GM19193 (cell line): Measurements from ENCODE around the gene TSSC4.
A peak's percentile ranks its signal among the peaks of the same experiment; 100 is the strongest.

ENCODE experiments used
- POLR2A ChIP-seq: IDR thresholded peaks from 4 replicates; pipeline ENCODE4 v1.6.1; 2011; ENCODE audit not compliant: insufficient read depth, insufficient read length; ENCODE audit errors: extremely low read depth

TSSC4 gene

DNA sequence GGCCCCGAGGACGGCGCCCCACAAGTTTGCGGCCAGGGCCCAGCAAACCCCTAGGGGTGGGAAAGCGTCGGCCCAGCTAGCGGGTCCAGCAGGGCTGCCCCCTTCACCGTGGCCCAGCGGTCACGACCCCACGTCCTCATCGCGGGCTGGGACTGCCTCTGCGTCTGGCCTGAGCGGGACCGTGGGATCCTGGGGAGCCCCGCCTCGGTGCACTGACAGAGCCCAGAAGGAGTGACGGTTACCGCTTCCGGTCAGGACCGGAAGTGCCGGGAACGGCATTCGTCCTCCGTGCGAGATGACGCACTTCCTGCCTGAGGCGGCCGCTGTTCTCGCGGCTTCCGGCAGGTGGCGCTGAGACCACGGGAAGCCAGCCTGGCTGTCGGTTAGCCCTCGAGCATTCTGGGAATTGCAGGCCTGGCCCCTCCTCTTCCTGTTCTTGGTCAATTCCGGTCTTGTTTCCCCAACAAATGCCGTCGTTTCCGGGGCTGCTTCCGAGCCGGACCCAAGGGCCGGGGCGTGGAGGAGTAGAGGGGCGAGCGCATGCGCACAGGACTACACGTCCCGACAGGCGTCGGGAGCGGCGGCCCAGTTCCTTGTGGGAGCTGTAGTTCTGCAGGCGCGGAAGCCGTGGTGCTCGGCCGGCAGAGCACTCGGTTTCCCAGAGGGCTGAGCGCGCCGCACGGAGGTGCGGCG lies at the start of gene TSSC4:
TSSC4 (plus strand) TSS at position 682 of the 693 bp plus-strand sequence. CDS start 1,884 bp downstream, outside the sequence.
- TF ChIP-seq POLR2A, result peak; percentile 85

DNA sequence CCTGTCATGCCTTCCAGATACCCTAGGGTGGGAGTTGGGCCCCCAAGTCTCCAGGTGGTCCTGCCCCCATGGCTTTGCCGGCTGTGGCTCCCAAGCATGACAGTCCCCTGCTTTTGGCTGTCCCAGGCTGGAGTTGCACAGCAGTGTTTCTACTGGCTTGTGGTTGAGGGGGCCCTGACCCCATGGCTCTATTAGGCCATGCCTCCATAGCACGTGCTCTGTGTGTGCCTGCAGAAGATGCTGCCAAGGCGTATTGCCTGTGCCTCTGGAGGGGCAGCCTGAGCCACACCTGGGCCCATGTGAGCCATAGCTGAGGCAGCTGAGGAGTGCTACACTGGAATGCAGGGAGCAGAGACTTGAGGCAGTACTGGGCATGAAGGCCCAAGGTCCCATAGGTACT lies 48.8 kb upstream of the TSSC4 start:
- TF ChIP-seq POLR2A, result no peak

DNA sequence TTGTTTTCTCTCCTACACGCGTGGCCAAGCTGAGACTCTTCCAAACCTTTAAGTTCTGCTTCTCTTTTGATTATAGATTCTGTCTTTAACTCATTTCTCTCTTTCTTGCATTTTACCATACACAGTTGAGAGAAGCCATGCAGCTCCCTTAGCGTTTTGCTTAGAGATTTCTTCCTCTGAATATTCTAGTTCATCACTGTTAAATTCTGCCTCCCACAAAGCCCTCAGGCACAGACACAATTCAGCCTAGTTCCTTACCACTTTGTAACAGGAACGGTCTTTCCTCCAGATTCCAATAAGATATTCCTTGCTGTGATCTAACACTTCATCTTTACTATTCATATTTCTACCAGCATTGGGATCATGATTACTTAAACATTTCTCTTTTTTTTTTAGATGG lies 48.1 kb upstream of the TSSC4 start:
- no peak for TF ChIP-seq POLR2A

DNA sequence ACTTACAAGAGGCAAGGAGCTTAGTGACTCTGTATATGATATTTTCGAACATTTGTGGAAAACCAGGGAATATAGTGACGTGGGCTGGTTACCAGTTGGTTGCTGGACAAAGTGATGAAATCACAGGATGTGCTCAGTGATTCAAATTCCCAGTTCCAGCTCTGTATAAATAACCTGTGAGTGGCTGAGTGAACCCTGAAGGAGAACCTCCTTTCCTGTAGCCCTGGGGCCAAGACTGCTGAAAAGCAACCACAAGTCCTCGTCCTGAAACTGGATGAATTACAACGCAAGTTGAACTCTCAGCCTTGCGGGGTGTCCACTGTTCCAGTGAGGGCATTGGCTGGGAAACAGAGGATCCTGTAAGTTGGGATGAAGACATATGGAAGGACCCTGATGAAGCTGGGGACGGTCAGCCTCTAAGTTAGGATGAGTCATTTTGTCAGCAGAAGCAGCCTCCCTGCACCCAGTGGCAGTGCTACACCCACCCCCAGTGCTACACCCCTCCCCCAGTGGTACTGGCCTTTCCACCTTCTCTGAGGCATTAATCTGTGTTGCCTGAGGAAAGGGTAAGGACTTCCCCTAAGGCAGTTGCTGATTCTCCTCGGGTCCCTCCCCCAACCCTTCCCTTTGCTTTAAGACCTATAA lies 45.4 kb upstream of the TSSC4 start:
- no peak for TF ChIP-seq POLR2A

DNA sequence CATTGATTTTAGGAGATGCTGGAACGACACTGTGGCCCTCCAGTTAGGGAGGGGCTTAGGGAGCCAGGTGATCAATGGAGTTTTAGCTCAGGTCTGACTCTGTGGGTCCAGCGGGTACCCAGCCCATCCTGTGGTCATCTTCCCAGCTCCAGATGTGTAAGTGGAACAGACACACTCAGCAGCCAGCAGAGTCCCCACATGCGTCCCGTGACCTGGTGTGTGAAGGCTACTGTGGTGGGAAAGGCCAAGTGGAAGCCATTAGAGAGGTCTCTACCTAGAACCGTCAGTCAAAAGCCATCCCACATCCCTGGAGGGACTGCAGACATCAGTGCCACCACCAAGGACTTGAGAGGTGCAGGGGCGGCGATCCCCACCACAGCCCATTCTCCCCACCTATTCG lies 43.3 kb upstream of the TSSC4 start:
- no peak for TF ChIP-seq POLR2A

DNA sequence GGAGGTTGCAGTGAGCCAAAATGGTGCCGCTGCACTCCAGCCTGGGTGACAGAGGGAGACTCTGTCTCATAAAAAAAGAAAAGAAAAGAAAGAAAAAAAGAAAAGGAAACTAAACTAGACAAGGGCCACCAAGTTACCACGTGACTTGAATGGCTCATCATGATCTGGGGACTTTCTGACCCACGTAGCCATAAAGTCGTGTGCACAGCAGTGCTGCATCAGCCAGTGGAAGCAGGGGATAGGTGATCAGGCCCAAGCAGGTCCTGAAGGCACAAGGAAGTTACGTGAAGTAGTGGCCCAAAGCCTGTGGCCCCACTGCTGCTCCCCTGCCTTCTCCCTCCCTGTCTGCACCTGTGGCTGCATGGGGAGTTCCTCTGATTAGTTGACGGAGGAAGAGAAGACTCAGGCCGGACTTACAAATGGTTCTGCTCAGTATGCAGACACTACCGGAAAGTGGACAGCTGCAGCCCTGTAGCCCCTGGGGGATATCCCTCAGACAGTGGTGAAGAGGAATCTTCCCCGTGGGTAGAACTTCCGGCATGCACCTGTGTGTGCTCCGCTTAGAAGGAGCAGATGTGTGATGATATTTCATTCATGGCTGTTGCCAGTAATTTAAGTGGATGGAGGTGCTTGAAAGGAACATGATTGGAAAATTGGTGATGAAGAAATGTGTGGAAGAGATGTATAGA lies 41.7 kb upstream of the TSSC4 start:
- no peak for TF ChIP-seq POLR2A

DNA sequence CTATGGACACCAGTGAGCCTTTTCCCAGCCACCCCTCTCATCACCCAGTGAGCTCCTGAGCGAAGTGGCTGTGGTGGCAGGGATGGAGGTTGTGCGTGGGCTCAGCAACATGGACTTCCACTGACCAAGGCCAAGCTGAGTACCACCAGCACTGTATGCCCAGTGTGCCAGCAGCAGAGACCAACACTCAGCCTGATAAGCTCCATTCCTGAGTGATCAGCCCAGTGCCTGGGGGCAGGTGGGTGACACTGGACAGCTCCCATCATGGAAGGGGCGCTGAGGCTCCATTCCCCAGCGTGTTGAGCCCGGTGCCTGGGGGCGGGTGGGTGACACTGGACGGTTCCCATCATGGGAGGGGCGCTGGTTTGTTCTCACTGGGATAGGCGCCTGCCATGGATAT lies 41.0 kb upstream of the TSSC4 start:
- TF ChIP-seq POLR2A, result no peak

DNA sequence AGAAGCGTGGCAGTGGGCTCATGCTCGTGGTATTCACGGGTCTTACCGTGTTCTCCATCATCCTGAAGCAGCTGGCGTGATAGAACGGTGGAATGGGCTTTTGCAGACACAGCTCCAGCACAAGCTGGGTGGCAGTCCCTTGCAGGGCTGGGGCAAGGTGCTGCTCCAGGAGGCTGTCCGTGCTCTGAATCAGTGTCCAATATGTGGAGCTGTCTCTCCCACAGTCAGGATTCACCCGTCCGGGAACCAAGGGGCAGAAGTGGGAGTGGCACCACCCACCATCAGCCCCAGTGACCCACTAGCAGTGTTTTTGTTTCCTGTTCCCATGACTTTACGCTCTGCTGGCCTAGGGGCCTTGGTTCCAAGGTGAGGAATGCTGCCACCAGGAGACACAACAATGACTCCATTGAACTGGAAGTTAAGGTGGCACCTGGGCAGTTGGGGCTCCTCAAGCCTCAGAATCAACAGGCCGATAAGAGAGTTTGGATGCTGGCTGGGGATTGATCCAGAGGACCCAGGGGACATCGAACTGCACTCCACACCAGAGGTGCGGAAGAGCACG lies 40.4 kb upstream of the TSSC4 start:
- no peak for TF ChIP-seq POLR2A

DNA sequence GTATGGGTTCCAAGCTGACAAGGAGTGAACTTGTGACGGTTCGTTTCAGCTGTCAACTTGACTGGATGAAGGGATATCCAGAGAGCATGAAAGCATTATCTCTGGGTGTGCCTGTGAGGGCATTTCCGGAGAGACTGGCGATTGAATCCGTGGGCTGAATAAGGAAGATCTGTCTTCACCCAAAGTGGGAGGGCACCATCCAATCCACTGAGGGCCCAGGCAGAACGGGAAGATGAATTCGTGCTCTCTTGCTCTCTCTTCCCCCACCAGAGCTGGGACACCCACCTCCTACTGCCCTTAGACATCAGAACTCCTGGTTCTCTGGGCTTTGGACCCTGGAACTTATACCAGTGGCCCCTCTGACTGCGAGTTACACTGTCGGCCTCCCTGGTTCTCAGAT lies 39.0 kb upstream of the TSSC4 start:
- TF ChIP-seq POLR2A, result no peak

DNA sequence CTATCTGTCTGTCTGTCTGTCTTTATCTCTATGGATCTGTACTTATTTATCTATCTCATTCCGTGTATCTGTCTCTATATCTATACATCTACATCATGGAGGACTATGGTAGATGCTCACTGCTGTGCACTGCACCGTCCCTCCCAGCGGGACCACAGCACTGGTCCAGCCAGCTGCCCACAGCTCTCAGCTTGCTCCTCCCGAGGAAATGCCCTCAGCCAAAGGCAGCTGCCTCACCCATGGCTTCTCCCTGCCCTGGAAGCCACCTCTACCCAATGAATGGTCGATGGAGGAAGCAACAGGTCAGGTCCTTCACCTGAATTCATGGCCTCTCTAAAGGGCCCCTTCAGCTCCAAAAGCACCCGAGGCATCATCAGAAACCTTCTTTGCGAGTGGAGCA lies 38.1 kb upstream of the TSSC4 start:
- no peak for TF ChIP-seq POLR2A

DNA sequence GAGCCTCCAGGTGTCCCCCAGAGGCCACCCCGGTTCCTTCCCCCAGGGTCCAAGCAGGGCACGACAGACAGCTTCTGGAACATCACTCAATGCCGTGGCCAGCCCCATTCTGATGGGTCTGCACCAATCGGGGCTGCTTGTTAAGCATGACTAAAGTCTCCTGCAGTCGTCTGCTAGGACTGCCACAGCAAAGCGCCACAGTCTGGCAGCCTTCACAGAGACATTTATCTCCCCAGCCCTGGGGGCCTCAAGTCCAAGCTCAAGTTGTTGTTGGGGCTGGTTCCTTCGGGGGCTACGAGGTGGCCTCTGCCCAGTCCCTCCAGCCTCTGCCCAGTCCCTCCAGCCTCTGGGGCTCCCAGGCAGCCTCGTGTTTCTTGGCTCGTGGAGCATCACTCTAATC lies 37.4 kb upstream of the TSSC4 start:
- TF ChIP-seq POLR2A, result no peak

DNA sequence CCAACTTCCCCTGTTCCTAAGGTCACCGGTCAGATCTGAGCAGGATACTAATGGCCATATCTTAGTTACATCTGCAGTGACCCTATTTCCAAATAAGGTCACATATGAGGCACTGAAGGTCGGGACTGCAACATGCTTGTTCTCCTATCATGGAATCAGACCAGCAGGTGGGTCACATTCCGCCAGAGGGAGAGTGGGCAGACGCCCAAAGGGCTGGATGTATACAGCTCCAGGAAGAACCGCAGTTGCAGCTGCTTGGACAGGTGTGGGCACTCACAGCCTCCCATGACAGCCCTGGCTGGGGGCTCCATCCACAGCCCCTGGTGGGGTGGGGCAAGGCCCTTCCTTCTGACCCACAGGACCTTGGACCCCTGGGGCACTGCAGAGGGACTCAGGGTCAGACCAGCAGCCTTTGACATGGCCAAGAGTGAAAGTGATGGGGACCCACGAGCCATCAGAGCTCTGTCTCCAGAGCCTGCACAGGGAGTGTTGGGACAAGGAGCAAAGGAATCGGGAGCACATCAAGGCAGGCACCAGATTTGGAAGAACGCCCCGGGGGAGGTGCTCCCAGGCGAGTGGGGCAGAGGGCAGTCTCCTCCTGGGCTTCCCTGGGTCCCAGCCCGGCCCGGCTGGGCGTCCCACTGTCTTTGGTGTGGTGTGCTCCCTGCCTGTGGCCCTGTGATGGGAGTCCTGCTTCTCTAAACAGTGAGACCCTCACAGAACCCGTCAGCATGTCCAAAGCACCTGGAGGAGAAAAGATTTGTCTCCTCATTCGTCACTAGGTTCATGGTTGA lies 36.8 kb upstream of the TSSC4 start:
- TF ChIP-seq POLR2A, result no peak

DNA sequence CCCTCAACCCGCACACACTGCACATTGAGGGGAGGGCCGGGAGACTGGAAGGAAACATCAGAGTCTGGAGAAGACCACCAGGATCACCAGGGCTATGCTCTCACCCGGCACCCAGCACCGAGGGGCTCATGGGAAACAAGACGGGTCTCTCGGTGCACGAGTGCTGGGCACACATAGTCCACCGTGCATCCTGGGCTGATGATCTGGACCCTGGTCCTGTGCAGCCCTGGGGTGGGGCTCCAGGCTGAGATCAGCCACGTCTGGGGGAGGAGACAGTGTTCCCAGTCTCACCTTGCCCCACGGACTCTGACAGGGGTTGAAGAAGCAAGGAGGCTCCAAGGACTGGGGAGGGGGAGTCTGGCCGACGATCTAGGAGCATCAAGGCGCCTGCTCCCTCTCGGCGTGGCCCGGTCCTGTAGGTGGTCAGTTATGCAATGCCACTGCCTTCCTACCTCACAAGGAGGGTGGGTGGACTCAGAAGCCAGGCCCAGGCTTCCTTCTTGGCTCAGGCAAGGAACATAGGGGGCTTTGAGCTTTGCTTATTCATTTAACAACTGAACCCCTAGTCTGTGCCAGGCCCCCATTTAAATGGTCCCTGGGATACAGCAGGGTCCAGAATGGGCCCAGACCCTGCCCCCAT lies 34.9 kb upstream of the TSSC4 start:
- TF ChIP-seq POLR2A, result no peak

DNA sequence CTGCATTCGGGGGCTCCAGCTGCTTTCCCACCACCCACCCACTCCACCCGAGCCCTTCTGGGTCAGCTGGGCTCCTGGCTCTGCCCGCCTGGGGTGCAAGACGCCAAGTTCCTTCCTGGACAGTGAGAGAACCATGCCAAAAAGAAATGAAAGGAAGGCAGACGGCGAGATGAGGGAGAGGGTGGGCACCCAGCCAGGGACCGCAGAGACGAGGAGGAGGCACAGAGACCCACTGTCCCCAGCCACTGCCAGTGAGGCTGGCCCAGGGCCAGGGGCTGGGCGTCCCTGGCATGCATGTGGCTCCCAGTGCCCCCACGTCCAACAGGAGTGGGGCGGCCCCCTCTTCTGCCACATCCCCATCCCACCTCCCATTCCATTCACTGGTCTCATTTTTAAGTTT lies 34.3 kb upstream of the TSSC4 start:
- TF ChIP-seq POLR2A, result no peak
